Stimulated activated CD4-positive, alpha-beta T cell treated with anti-CD3 and anti-CD28 coated beads, Interleukin-15, amount 100 ng/mL, for 48 hours (primary cell): ENCODE measurements around the gene MLLT10.

Experiments used
- DNase-seq, 2 donors: peaks; one replicate each; pipeline ENCODE4 v3.0.0-alpha.2; 2020; ENCODE audit warnings: low read depth in 2 of 2

The MLLT10 gene

DNA sequence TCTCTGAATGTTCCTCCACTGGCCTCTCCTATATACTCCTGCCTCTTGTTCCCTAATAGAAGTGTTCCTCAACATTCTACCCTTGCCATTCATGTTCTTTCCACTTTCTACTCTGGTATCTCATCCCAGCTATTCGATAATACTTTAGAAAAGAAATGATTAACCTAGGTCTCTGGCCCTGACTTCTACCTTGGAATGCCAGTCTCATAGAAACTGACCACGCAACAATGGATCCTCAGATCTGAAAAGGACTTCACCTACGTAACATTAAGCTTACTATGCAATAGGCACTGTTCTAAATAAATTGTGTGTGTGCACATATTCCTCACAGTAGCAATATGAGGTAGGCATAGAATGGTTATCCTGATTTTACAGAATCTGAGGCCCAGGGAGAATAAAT is 235.0 kb downstream of the MLLT10 start:
- no peak for DNase-seq

DNA sequence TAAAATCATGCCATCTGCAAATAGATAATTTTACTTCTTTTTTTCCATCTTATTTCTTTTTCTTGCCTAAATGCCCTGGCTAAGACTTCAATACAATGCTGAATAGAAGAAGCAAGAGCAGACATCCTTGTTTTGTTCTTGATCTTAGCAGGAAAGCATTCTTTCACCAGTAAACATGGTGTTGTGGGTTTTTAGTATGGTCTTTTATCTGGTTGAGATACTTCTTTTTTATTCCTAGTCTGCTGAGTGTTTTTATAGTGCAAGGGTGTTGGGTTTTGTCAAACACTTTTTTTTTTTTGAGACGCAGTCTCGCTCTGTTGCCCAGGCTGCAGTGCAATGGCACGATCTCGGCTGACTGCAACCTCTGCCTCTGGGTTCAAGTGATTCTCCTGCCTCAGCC is 237.2 kb downstream of the MLLT10 start:
- no peak for DNase-seq

DNA sequence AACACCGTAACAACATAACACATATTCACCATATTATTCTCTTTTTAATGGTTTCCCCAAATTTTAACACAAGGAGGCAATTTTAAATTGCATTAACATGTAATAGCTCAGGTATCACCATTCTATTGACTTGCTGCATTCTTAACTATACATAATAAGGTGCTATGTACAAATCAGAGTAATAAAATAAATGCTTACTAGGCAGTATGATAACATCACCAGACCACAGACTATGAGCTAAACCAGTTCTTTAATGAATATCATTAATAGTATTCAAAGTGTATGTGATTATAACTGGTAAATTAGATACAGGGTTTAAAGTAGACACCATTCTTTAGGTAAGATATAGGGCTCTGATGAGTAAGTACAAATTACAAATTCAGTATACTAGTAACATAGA is 242.9 kb downstream of the MLLT10 start:
- DNase-seq = no peak

DNA sequence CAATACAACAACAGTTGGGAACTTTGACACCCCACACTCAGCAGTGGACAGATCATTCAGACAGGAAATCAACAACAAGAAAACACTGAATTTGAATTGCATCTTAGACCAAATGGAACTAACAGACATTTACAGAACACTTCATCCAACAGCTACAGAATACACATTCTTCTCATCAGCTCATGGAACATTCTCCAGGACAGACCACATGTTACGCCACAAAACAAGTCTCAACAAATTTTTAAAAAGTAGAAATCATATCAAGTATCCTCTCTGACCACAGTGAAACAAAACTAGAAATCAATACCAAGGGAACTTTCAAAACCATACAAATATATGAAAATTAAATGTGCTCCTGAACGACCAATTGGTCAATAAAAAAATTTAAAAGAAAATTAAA is 257.2 kb downstream of the MLLT10 start:
- no peak for DNase-seq
